C4-2B (cell line): ENCODE data around the gene CORIN.

Experiments used
- ZFX ChIP-seq: fragments of 450-650 bp; IDR thresholded peaks from 2 replicates; pipeline ENCODE4 v1.6.1; 2017
- TF ChIP-seq, protein P1 (sequence below): fragments of 450-650 bp; conservative IDR thresholded peaks from 2 replicates; pipeline ENCODE4 v1.5.1; 2017; ENCODE audit warnings: mild to moderate bottlenecking

DNA sequence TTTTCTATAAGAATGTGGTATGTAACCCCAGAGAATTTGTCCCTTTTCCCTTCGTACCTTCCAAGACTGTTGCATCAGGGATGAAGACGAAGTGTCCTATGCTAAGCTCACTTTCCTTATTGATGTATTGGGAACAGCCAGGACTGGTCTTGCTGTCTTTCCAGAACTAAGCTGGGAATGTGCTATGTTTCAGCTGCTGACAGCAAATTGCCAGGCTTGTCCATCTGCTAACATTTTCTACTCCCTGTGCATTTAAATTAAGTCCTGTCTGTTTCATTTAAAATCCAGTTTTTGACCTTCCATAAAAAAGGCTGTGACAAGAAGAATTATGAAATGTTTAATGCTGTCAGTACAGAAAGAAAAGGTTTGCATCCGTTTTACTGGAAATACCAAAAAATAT lies 264.9 kb downstream of the CORIN start:
- TF ChIP-seq, protein P1, sequence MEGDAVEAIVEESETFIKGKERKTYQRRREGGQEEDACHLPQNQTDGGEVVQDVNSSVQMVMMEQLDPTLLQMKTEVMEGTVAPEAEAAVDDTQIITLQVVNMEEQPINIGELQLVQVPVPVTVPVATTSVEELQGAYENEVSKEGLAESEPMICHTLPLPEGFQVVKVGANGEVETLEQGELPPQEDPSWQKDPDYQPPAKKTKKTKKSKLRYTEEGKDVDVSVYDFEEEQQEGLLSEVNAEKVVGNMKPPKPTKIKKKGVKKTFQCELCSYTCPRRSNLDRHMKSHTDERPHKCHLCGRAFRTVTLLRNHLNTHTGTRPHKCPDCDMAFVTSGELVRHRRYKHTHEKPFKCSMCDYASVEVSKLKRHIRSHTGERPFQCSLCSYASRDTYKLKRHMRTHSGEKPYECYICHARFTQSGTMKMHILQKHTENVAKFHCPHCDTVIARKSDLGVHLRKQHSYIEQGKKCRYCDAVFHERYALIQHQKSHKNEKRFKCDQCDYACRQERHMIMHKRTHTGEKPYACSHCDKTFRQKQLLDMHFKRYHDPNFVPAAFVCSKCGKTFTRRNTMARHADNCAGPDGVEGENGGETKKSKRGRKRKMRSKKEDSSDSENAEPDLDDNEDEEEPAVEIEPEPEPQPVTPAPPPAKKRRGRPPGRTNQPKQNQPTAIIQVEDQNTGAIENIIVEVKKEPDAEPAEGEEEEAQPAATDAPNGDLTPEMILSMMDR, result no peak
- no peak for TF ChIP-seq ZFX
